AG20443 (cell line): ENCODE results near the gene GBP2.
A peak's percentile ranks its signal among the peaks of the same experiment; 100 is the strongest.
"Not testable (repeated sequence)": the region's sequence is repeated elsewhere in the genome, so short reads cannot be mapped to it uniquely, and the experiment has no call there.

Experiments
- DNase-seq: peaks from one replicate; pipeline ENCODE4 v3.0.0; 2012; ENCODE audit warnings: low spot score, mixed read lengths

Gene GBP2

GRCh38 chr1:89126602-89127565 lies 970 bp upstream of the GBP2 start:
- DNase-seq: not testable (repeated sequence)

- DNase-seq: peak; percentile 22
Observed at GRCh38 chr1:89125240-89125912, 538 bp downstream of the GBP2 start.

- DNase-seq: no peak
Observed at GRCh38 chr1:89121641-89122040, 4.3 kb downstream of the GBP2 start.

- DNase-seq: no peak
Observed at GRCh38 chr1:89114662-89115061, 11.3 kb downstream of the GBP2 start.

- DNase-seq: no peak
Observed at GRCh38 chr1:89112871-89113613, 12.9 kb downstream of the GBP2 start.

GRCh38 chr1:89104687-89105086 lies 21.2 kb downstream of the GBP2 start:
- DNase-seq: no peak

GRCh38 chr1:89104147-89104546 lies 21.8 kb downstream of the GBP2 start:
- no peak for DNase-seq

- no peak for DNase-seq
Observed at GRCh38 chr1:89102021-89102420, 23.9 kb downstream of the GBP2 start.

GRCh38 chr1:89100412-89100811 lies 25.5 kb downstream of the GBP2 start:
- DNase-seq: no peak

- DNase-seq: no peak
Observed at GRCh38 chr1:89098857-89099256, 27.1 kb downstream of the GBP2 start.

GRCh38 chr1:89095737-89096136 lies 30.2 kb downstream of the GBP2 start:
- no peak for DNase-seq

GRCh38 chr1:89089962-89090361 lies 36.0 kb downstream of the GBP2 start:
- DNase-seq: no peak

GRCh38 chr1:89088572-89088971 lies 37.3 kb downstream of the GBP2 start:
- DNase-seq: no peak

- no peak for DNase-seq
Observed at GRCh38 chr1:89087241-89087640, 38.7 kb downstream of the GBP2 start.

GRCh38 chr1:89085781-89086180 lies 40.1 kb downstream of the GBP2 start:
- no peak for DNase-seq

- no peak for DNase-seq
Observed at GRCh38 chr1:89081005-89081404, 44.9 kb downstream of the GBP2 start.

GRCh38 chr1:89080068-89080467 lies 45.8 kb downstream of the GBP2 start:
- not testable (repeated sequence) for DNase-seq

- DNase-seq: not testable (repeated sequence)
Observed at GRCh38 chr1:89072466-89073065, 53.3 kb downstream of the GBP2 start.

- DNase-seq: no peak
Observed at GRCh38 chr1:89070509-89070908, 55.4 kb downstream of the GBP2 start.

- DNase-seq: no peak
Observed at GRCh38 chr1:89069951-89070350, 56.0 kb downstream of the GBP2 start.

GRCh38 chr1:89068291-89068690 lies 57.6 kb downstream of the GBP2 start:
- DNase-seq: peak; percentile 48
